Measurements from ENCODE around the gene THSD7A.

Gene THSD7A

DNA sequence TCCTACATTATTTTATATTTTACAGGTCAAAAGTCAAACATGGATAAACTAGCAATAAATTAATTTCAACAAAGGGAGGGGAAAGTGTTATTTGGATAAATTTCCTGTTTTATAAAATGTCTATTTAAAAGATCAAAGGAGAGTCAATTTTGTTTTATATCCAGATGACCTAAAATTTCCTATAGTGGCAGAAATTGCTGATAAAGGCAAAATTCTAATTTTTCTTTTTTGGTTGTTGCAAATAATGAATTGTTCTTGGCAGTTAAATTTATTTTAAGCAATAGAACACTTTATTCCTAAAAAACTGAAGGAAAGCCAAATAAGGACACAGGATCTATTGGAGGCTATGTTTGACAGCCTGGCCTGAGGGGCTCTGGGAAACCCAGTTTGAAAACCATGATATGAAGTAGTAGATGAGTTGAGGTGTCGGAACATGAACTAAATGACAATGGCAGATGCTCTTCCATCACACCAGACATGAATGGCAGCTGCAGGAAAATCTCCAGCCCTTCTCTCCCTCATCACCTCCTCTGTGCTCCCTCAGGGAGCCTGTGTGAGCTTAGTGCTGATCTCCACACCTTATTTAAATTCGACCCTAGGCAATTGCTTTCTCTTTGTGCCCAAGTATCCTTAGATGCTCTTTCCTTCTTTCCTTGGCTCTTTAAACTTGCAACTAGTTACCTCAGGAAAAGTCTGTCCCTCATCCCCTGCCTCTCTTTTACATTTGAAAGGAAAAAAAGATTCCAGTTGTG lies 395.0 kb downstream of the THSD7A start:
- Histone ChIP-seq H3K36me3 (no peaks in the 10 kb centered on the region), H3K9me3 (no peaks in the 10 kb centered on the region), H3K27ac (no peak overlapping the region), H3K27me3 (no peaks in the 10 kb centered on the region), H3K4me1 (ENCODE audit: control insufficient read depth in 1 of 2, insufficient read depth in 1 of 2, low read depth in 1 of 2, low read length in 1 of 2) (no peaks in the 10 kb centered on the region), H3K4me3 (ENCODE audit: low read depth in 1 of 2, low read length in 1 of 2) (no peak overlapping the region)
- TF ChIP-seq CTCF (IDR thresholded peaks at IDR 0.05): no peak

- TF ChIP-seq CTCF (IDR thresholded peaks at IDR 0.05): no peak
- H3K27me3 ChIP-seq: no peaks in the 10 kb centered on the region
- no peak overlapping the region for H3K27ac ChIP-seq
- no peaks in the 10 kb centered on the region for H3K9me3 ChIP-seq
- H3K4me3 ChIP-seq (ENCODE audit: low read depth in 1 of 2, low read length in 1 of 2): no peak overlapping the region
- H3K36me3 ChIP-seq: no peaks in the 10 kb centered on the region
- no peaks in the 10 kb centered on the region for H3K4me1 ChIP-seq (ENCODE audit: control insufficient read depth in 1 of 2, insufficient read depth in 1 of 2, low read depth in 1 of 2, low read length in 1 of 2)
Observed at GRCh38 chr7:11436316-11436715, 395.7 kb downstream of the THSD7A start.

DNA sequence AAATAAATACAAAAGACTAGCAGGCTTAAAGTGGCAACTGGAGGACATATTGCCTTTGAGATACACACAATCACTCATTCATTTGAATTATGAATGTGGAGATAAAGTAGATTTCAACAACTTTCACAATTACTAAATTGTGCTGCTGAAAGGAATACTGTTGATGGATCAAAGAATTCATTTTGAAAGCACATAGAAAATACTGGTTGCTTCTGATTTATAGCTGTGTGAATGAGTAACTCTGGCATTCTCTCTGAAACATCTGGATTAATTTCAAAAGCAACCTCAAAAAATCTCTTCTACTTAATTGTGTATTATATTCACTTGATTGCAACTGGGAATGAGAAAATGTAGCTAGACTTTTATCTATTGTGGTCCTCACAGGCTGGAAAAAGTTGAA lies 397.6 kb downstream of the THSD7A start:
- Histone ChIP-seq H3K27ac (no peak overlapping the region), H3K27me3 (no peaks in the 10 kb centered on the region), H3K36me3 (no peaks in the 10 kb centered on the region), H3K4me3 (ENCODE audit: low read depth in 1 of 2, low read length in 1 of 2) (no peak overlapping the region), H3K4me1 (ENCODE audit: control insufficient read depth in 1 of 2, insufficient read depth in 1 of 2, low read depth in 1 of 2, low read length in 1 of 2) (no peaks in the 10 kb centered on the region), H3K9me3 (no peaks in the 10 kb centered on the region)
- TF ChIP-seq CTCF (IDR thresholded peaks at IDR 0.05): no peak

DNA sequence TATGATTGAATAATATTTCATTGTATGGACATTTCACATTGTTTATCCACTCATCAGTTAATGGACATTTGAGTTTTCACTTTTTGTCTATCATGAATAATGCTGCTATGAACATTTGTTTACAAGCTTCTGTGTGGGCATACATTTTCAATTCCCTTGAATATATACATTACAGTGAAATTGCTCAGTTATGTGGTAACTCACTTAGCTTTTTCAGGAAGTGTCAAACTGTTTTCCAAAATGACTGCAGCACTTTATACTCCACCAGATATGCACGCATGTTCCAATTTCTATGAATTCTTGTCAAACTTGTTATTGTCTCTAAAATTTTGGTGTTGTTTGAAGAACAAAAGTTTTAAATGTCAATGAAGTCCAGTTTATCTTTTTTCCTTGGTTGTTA lies 401.2 kb downstream of the THSD7A start:
- no peaks in the 10 kb centered on the region for H3K4me1 ChIP-seq (ENCODE audit: control insufficient read depth in 1 of 2, insufficient read depth in 1 of 2, low read depth in 1 of 2, low read length in 1 of 2)
- no peaks in the 10 kb centered on the region for H3K27me3 ChIP-seq
- no peaks in the 10 kb centered on the region for H3K36me3 ChIP-seq
- no peaks in the 10 kb centered on the region for H3K9me3 ChIP-seq
- no peak for TF ChIP-seq CTCF (IDR thresholded peaks at IDR 0.05)
- H3K4me3 ChIP-seq (ENCODE audit: low read depth in 1 of 2, low read length in 1 of 2): no peak overlapping the region
- no peak overlapping the region for H3K27ac ChIP-seq

DNA sequence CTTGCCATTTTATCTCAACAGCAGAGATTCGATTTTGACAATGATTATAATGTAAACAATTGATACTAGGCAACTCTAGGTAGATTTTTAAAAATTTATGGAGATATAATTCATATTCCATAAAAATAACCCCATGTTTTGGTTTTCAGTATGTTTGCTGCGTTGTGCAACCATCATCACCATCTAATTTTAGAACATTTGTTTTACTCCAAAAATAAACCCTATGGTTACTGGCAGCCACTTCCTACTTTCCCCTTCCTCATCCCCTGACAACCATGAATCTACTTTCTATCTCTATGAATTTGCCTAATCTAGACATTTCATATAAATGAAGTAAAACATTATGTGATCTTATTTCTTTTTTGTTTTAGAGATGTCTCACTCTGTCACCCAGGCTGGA lies 401.9 kb downstream of the THSD7A start:
- no peaks in the 10 kb centered on the region for H3K4me1 ChIP-seq (ENCODE audit: control insufficient read depth in 1 of 2, insufficient read depth in 1 of 2, low read depth in 1 of 2, low read length in 1 of 2)
- H3K4me3 ChIP-seq (ENCODE audit: low read depth in 1 of 2, low read length in 1 of 2): no peak overlapping the region
- no peaks in the 10 kb centered on the region for H3K27me3 ChIP-seq
- no peak overlapping the region for H3K27ac ChIP-seq
- no peak for TF ChIP-seq CTCF (IDR thresholded peaks at IDR 0.05)
- H3K9me3 ChIP-seq: no peaks in the 10 kb centered on the region
- H3K36me3 ChIP-seq: no peaks in the 10 kb centered on the region

Data from neutrophil (primary cell).